Stomach (tissue), 9 donors: ENCODE data around the gene ITPRIP. TPM values are rescaled to one million over a fixed set of nuclear protein-coding genes. Genes with fewer than 3 reads are reported as not detected.

ENCODE experiments used
- DNase-seq, 2 donors: peaks; one replicate each; pipeline versions ENCODE4 v3.0.0 to v3.0.0-alpha.2; 2013 to 2019
- H3K27ac ChIP-seq, 5 donors: fragments of 200-600 bp in 4 of 5; sonication (generic) in 4 of 5; one replicate each; pipeline ENCODE4 v1.5.1; 2013 to 2019; ENCODE audit warnings: mild to moderate bottlenecking in 1 of 5, moderate library complexity in 1 of 5
- H3K27me3 ChIP-seq, 3 donors: fragments of 200-600 bp; sonication (generic); one replicate each; pipeline ENCODE4 v1.5.1; 2017 to 2019; ENCODE audit warnings: mixed run types in 1 of 3
- H3K36me3 ChIP-seq, 4 donors: fragments of 200-600 bp; sonication (generic); 1 replicate in 3 of 4; 2 replicates in 1 of 4; pipeline ENCODE4 v1.5.1; 2016 to 2019
- H3K4me1 ChIP-seq, 4 donors: fragments of 200-600 bp; sonication (generic); one replicate each; pipeline ENCODE4 v1.5.1; 2016 to 2019
- H3K4me3 ChIP-seq, 4 donors: fragments of 200-600 bp; sonication (generic) in 3 of 4; one replicate each; pipeline ENCODE4 v1.5.1; 2016 to 2019; ENCODE audit warnings: mild to moderate bottlenecking in 1 of 4
- H3K9me3 ChIP-seq, 4 donors: fragments of 200-600 bp; sonication (generic); one replicate each; pipeline ENCODE4 v1.5.1; 2016 to 2019
- EP300 ChIP-seq: sonication (generic); formaldehyde crosslinking; IDR thresholded peaks from one replicate; pipeline ENCODE4 v1.6.1; 2017; ENCODE audit warnings: antibody characterized with exemption
- POLR2A ChIP-seq, 4 donors: fragments of 450-650 bp; IDR thresholded peaks; one replicate each; pipeline ENCODE4 v1.6.1; 2016; ENCODE audit warnings: antibody characterized with exemption in 4 of 4, control low read depth in 2 of 4, mild to moderate bottlenecking in 1 of 4, moderate library complexity in 1 of 4
- POLR2AphosphoS5 ChIP-seq, 3 donors: sonication (generic); formaldehyde crosslinking; IDR thresholded peaks; one replicate each; pipeline ENCODE4 v1.6.1; 2016; ENCODE audit warnings: antibody characterized with exemption in 3 of 3
- WGBS, 5 donors: extraction: QIAGEN DNeasy Blood & Tissue Kit in 3 of 5; methylation state at CpG; one replicate each; pipeline versions ENCODE4 v1.1.5 to v1.1.7; 2013 to 2018; 5-methylcytosine and 5-hydroxymethylcytosine counted together
- intact Hi-C: fragments of 100-400 bp; cut with DNase I; formaldehyde crosslinking; loops from one replicate; pipeline ENCODE4 v1.15.1; 2023; ENCODE audit warnings: low total_unique reads
- polyA plus RNA-seq, 3 donors: library from polyadenylated mRNA; stranded (reverse); fragments of 200-250 nt; gene quantifications; one replicate each; pipeline ENCODE4 v1.2.3, GENCODE V29; 2013
- total RNA-seq, 5 donors: library from RNA; depleted of rRNA; stranded (reverse); fragments of >200 nt; gene quantifications; one replicate each; pipeline versions ENCODE4 v1.1.0 to v1.2.3, GENCODE V29; 2014 to 2016
- TF ChIP-seq, protein P1 (sequence below), 7 experiments: fragments of 450-650 bp in 4 of 7; fragments of 200-600 bp in 3 of 7; sonication (generic) in 3 of 7; IDR thresholded peaks; one replicate each; pipeline ENCODE4 v1.5.1; 2016 to 2019; ENCODE audit warnings: antibody characterized with exemption in 7 of 7, control low read depth in 2 of 7, mild to moderate bottlenecking in 1 of 7
- donor health status: healthy with polysubstance abuse.
- donor health status: Bipolar disorder and iron deficiency.
- donor health status: healthy.

Gene ITPRIP
- total and polyA plus RNA-seq, 8 donors = 1.7 to 13.5 (median 6.9) TPM

DNA sequence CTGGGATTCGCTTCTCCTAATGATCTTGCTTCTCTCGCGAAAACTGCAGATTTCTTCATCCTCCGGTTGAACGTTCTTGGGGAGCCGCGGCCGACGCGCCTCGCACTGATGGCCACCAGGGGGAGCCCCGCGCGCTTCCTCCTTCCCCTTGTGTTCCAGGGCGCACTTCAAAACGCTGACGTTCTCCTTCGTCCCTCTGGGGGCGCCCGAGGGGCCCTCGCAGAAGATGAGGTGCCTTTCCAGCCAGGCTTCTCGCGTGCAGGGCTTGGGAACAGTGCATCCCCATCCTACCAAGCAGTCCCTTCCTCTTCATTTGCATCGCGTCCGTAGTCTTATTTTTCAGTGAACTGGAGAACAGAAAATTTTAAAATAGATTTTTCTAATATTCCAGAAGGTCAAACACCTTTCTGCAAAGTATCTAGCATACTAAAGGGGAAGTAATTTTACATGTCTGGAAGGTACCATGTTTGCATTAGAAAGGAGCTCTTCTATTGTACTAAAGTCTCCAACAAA is 46.8 kb downstream of the ITPRIP start:
- H3K4me1 ChIP-seq = peaks cover 0 to 13% (median 4%) of the 10 kb centered on the region in 4 donors
- no peaks in the 10 kb centered on the region for H3K27me3 ChIP-seq
- H3K27ac ChIP-seq = no peak overlapping the region
- TF ChIP-seq POLR2A (IDR thresholded peaks at IDR 0.05) (no peak), POLR2AphosphoS5 (IDR thresholded peaks at IDR 0.05) (peak in 2 of 3 donors; percentile 13 to 84)
- TF ChIP-seq, protein P1, sequence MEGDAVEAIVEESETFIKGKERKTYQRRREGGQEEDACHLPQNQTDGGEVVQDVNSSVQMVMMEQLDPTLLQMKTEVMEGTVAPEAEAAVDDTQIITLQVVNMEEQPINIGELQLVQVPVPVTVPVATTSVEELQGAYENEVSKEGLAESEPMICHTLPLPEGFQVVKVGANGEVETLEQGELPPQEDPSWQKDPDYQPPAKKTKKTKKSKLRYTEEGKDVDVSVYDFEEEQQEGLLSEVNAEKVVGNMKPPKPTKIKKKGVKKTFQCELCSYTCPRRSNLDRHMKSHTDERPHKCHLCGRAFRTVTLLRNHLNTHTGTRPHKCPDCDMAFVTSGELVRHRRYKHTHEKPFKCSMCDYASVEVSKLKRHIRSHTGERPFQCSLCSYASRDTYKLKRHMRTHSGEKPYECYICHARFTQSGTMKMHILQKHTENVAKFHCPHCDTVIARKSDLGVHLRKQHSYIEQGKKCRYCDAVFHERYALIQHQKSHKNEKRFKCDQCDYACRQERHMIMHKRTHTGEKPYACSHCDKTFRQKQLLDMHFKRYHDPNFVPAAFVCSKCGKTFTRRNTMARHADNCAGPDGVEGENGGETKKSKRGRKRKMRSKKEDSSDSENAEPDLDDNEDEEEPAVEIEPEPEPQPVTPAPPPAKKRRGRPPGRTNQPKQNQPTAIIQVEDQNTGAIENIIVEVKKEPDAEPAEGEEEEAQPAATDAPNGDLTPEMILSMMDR (IDR thresholded peaks at IDR 0.05) = peak in 6 of 7 experiments; percentile 16 to 100 (median 99)
- DNase-seq = peak; percentile 93 to 96
- WGBS, 5 donors = 3 to 4% (median 3%) methylated on average over 23 to 26 of the region's 26 CpGs
- no peaks in the 10 kb centered on the region for H3K36me3 ChIP-seq
- intact Hi-C loops = loop anchor here (5.0 kb wide), 1 partner anchor 61 kb away; the partner anchor contains the start of gene CFAP58
- H3K9me3 ChIP-seq = no peaks in the 10 kb centered on the region
- no peak overlapping the region for H3K4me3 ChIP-seq

DNA sequence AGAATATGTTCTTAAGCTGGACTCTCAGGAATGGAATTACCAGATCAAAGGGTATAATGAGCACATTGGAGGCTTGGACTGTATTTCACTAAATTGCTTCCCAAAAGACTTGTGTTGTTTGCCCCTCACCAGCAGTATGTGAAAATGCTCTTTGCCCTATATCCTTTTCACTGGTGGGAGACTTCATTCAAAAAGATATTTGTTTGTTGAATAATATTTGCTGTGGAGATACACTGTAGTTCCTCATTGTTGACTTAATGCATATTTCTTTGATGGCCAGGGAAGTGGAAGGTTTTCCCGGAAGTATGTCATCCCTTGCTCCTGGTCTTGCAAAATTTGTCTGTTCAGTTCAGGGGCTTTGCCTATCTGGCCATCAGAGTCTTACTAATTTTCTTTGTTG is 49.9 kb downstream of the ITPRIP start:
- H3K9me3 ChIP-seq = no peaks in the 10 kb centered on the region
- TF ChIP-seq, protein P1 (IDR thresholded peaks at IDR 0.05) = no peak
- TF ChIP-seq POLR2AphosphoS5 (IDR thresholded peaks at IDR 0.05) (no peak), POLR2A (IDR thresholded peaks at IDR 0.05) (no peak), EP300 (no peak)
- 16 to 46% (median 36%) methylated on average over 1 of the region's 1 CpG for WGBS, 5 donors

DNA sequence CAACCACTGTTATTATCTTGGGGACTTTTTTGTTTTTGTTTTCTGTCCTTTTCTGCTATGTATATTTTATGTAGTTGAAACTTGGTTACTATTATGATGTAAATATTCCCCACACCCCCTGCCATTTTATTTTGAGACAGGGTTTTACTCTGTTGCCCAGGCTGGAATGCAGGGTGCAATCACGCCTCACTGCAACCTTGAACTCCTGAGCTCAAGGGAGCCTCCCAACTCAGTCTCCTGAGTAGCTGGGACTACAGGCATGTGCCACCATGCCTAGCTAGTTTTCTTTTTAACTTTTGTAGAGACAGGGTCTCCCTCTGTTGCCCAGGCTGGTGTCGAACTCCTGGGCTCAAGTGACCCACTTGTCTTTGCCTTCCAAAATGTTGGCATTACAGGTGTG is 51.3 kb downstream of the ITPRIP start:
- Histone ChIP-seq H3K27me3 (no peaks in the 10 kb centered on the region), H3K36me3 (no peaks in the 10 kb centered on the region), H3K4me3 (no peak overlapping the region), H3K4me1 (peaks cover 0 to 11% (median 4%) of the 10 kb centered on the region in 4 donors), H3K27ac (no peak overlapping the region), H3K9me3 (no peaks in the 10 kb centered on the region)
- 78 to 100% (median 96%) methylated on average over 2 of the region's 2 CpGs for WGBS, 5 donors
- DNase-seq = no peak
- intact Hi-C loops = no loop called here
- TF ChIP-seq, protein P1 (IDR thresholded peaks at IDR 0.05) = no peak
- TF ChIP-seq EP300 (no peak), POLR2A (IDR thresholded peaks at IDR 0.05) (no peak), POLR2AphosphoS5 (IDR thresholded peaks at IDR 0.05) (no peak)

More for the DNA sequence above, 49.9 kb downstream of the ITPRIP start:
- H3K27me3 ChIP-seq = no peaks in the 10 kb centered on the region
- intact Hi-C loops = no loop called here
- H3K4me3 ChIP-seq = no peak overlapping the region
- no peaks in the 10 kb centered on the region for H3K36me3 ChIP-seq
- no peak overlapping the region for H3K27ac ChIP-seq
- H3K4me1 ChIP-seq = peaks cover 0 to 13% (median 4%) of the 10 kb centered on the region in 4 donors
- DNase-seq = no peak

- Histone ChIP-seq H3K4me3 (no peak overlapping the region), H3K27me3 (no peaks in the 10 kb centered on the region), H3K27ac (no peak overlapping the region), H3K36me3 (no peaks in the 10 kb centered on the region), H3K4me1 (no peaks in the 10 kb centered on the region), H3K9me3 (no peaks in the 10 kb centered on the region)
- DNase-seq = no peak
- intact Hi-C loops = no loop called here
- TF ChIP-seq, protein P1 (IDR thresholded peaks at IDR 0.05) = no peak
- TF ChIP-seq POLR2A (IDR thresholded peaks at IDR 0.05) = no peak
- no peak for TF ChIP-seq EP300
- 82 to 91% (median 87%) methylated on average over 7 of the region's 7 CpGs for WGBS, 5 donors
Observed at GRCh38 chr10:104284846-104285245, 53.4 kb downstream of the ITPRIP start.
